Fibroblast of lung (primary cell): ENCODE results near the gene WDHD1. TPM values are rescaled to one million over a fixed set of nuclear protein-coding genes. Genes with fewer than 3 reads are reported as not detected.

ENCODE experiments used
- DNase-seq, 2 donors: peaks; one replicate each; pipeline versions ENCODE4 v3.0.0 to v3.0.0-alpha.2; 2010; ENCODE audit warnings: low read depth in 2 of 2
- H2AFZ ChIP-seq: 2 replicates; pipeline ENCODE4 v1.5.1; 2012; ENCODE audit warnings: low read length, control low read depth, inconsistent platforms
- H3K27ac ChIP-seq: 2 replicates; pipeline ENCODE4 v1.5.1; 2011; ENCODE audit warnings: low read length, control low read depth; ENCODE audit not compliant: insufficient read depth
- H3K27me3 ChIP-seq: 2 replicates; pipeline ENCODE4 v1.5.1; 2011; ENCODE audit warnings: mild to moderate bottlenecking, low read length; ENCODE audit not compliant: control insufficient read depth, insufficient read depth
- H3K36me3 ChIP-seq: 2 replicates; pipeline ENCODE4 v1.5.1; 2011; ENCODE audit warnings: low read length; ENCODE audit not compliant: control insufficient read depth, insufficient read depth
- H3K4me1 ChIP-seq: 2 replicates; pipeline ENCODE4 v1.5.1; 2011; ENCODE audit warnings: low read length; ENCODE audit not compliant: control insufficient read depth, insufficient read depth; ENCODE audit errors: extremely low read depth
- H3K4me2 ChIP-seq: 2 replicates; pipeline ENCODE4 v1.5.1; 2011; ENCODE audit warnings: low read length, control low read depth; ENCODE audit not compliant: insufficient read depth; ENCODE audit errors: extremely low read depth
- H3K4me3 ChIP-seq, 4 experiments: fragments of 200-600 bp in 1 of 4; sonication (generic) in 1 of 4; replicated peaks in 1 of 4; 2 replicates each; pipeline ENCODE4 v1.5.1; 2011 to 2016; ENCODE audit warnings: low read length in 4 of 4, low read depth in 3 of 4, mild to moderate bottlenecking in 3 of 4, control low read depth in 2 of 4, inconsistent platforms in 1 of 4, mixed read lengths in 1 of 4; ENCODE audit not compliant: insufficient read depth in 1 of 4; ENCODE audit errors: control extremely low read depth in 1 of 4
- H3K79me2 ChIP-seq: 2 replicates; pipeline ENCODE4 v1.5.1; 2012; ENCODE audit warnings: mild to moderate bottlenecking, low read length, inconsistent platforms; ENCODE audit not compliant: control insufficient read depth, insufficient read depth
- H3K9ac ChIP-seq: 2 replicates; pipeline ENCODE4 v1.5.1; 2011; ENCODE audit warnings: mild to moderate bottlenecking, low read length, control low read depth; ENCODE audit not compliant: insufficient read depth
- H3K9me3 ChIP-seq: 2 replicates; pipeline ENCODE4 v1.5.1; 2012; ENCODE audit warnings: low read depth, low read length; ENCODE audit not compliant: control insufficient read depth, insufficient read depth
- H4K20me1 ChIP-seq: 2 replicates; pipeline ENCODE4 v1.5.1; 2011; ENCODE audit warnings: low read length; ENCODE audit not compliant: control insufficient read depth, insufficient read depth; ENCODE audit errors: extremely low read depth
- EZH2 ChIP-seq: IDR thresholded peaks from 2 replicates; pipeline ENCODE4 v1.5.1; 2012; ENCODE audit warnings: low read length, control low read depth, mild to moderate bottlenecking; ENCODE audit errors: missing control alignments
- polyA plus RNA-seq, 2 donors: library from polyadenylated mRNA; depleted of rRNA in 1 of 2; stranded (reverse) in 1 of 2; unstranded in 1 of 2; fragments of >200 nt; gene quantifications; 2 replicates each; pipeline ENCODE4 v1.2.1, GENCODE V29; 2011 to 2012; ENCODE audit warnings: missing spikeins in 1 of 2
- total RNA-seq: library from RNA; depleted of rRNA; stranded (reverse); fragments of >200 nt; gene quantifications from 2 replicates; pipeline ENCODE4 v1.2.1, GENCODE V29; 2014
- TF ChIP-seq, protein P1 (sequence below), 2 donors: IDR thresholded peaks in 1 of 2; conservative IDR thresholded peaks in 1 of 2; 1 replicate in 1 of 2; 2 replicates in 1 of 2; pipeline ENCODE4 v1.5.1; 2011 to 2012; ENCODE audit warnings: low read length in 2 of 2, control low read depth in 1 of 2, inconsistent platforms in 1 of 2, low read depth in 1 of 2, mild to moderate bottlenecking in 1 of 2

Gene WDHD1
- total and polyA plus RNA-seq, 2 donors (not counting 1 experiment from before 2014, with no cell fraction given), result 7.3 to 8.6 TPM

DNA sequence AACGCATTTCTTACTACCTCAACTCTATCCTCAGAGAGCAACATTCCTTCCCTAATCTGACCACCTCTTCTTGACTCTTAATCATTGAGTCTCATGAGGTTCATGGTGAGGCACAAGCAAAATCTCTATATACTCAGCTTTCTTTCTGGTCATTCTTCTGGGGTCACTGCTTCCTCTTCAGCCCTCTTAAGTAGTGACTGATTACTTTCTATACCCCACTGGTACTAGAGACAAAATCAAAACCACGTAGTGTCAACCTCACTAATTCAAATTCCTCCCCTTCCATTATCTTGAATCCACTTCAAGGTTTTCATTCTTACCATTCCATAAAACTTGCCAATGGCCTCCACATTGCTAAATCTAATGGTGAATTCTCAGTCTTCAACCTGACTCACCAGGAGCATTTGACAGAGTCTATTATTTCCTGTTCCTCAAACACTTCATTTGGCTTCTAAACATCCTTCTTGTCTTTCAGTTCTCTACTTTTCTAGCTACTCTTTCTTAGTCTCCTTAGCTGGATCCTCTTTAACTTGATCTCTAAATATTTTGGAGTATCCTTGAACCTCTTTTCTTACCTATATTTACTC lies 6.8 kb downstream of the WDHD1 start:
- no peaks in the 10 kb centered on the region for H3K36me3 ChIP-seq
- no peaks in the 10 kb centered on the region for H3K4me1 ChIP-seq
- peak in 1 of 2 donors; percentile 44 for DNase-seq
- no peak overlapping the region for H3K27ac ChIP-seq
- H2AFZ ChIP-seq, result no peak overlapping the region
- H4K20me1 ChIP-seq, result no peaks in the 10 kb centered on the region
- no peak overlapping the region for H3K4me2 ChIP-seq
- no peaks in the 10 kb centered on the region for H3K9me3 ChIP-seq
- H3K4me3 ChIP-seq, result no peak overlapping the region
- peaks cover 5% of the 10 kb centered on the region for H3K79me2 ChIP-seq
- no peaks in the 10 kb centered on the region for H3K27me3 ChIP-seq
- TF ChIP-seq EZH2, result no peak
- TF ChIP-seq, protein P1, sequence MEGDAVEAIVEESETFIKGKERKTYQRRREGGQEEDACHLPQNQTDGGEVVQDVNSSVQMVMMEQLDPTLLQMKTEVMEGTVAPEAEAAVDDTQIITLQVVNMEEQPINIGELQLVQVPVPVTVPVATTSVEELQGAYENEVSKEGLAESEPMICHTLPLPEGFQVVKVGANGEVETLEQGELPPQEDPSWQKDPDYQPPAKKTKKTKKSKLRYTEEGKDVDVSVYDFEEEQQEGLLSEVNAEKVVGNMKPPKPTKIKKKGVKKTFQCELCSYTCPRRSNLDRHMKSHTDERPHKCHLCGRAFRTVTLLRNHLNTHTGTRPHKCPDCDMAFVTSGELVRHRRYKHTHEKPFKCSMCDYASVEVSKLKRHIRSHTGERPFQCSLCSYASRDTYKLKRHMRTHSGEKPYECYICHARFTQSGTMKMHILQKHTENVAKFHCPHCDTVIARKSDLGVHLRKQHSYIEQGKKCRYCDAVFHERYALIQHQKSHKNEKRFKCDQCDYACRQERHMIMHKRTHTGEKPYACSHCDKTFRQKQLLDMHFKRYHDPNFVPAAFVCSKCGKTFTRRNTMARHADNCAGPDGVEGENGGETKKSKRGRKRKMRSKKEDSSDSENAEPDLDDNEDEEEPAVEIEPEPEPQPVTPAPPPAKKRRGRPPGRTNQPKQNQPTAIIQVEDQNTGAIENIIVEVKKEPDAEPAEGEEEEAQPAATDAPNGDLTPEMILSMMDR (conservative IDR thresholded peaks at IDR 0.05 in 1 of 2, IDR thresholded peaks at IDR 0.05 in 1 of 2; ENCODE audit: low read depth in 1 of 2, low read length in 2 of 2), result no peak
- H3K9ac ChIP-seq, result no peak overlapping the region

DNA sequence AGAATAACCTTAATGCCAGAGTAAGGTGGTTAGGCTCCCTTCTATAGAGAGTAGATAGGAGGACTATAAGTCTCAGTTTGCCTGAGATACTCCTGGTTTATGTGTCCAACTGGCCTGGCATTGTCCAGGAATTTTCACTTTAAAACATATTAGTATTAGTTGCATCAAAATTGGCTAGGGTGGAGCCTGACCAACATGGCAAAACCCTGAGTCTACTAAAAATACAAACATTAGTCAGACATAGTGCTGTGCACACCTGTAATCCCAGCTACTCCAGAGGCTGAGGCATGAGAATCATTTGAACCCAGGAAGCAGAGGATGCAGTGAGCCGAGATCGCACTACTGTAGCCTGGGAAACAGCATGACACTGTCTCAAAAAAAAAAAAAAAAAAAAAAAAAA lies 11.9 kb downstream of the WDHD1 start:
- Histone ChIP-seq H2AFZ (no peak overlapping the region), H3K9me3 (no peaks in the 10 kb centered on the region), H3K27ac (no peak overlapping the region), H4K20me1 (no peaks in the 10 kb centered on the region), H3K4me3 (no peak overlapping the region), H3K9ac (no peak overlapping the region), H3K36me3 (no peaks in the 10 kb centered on the region), H3K4me2 (no peak overlapping the region), H3K4me1 (no peaks in the 10 kb centered on the region), H3K27me3 (no peaks in the 10 kb centered on the region), H3K79me2 (no peaks in the 10 kb centered on the region)
- DNase-seq, result no peak
- no peak for TF ChIP-seq EZH2
- TF ChIP-seq, protein P1 (conservative IDR thresholded peaks at IDR 0.05 in 1 of 2, IDR thresholded peaks at IDR 0.05 in 1 of 2; ENCODE audit: low read depth in 1 of 2, low read length in 2 of 2), result no peak

DNA sequence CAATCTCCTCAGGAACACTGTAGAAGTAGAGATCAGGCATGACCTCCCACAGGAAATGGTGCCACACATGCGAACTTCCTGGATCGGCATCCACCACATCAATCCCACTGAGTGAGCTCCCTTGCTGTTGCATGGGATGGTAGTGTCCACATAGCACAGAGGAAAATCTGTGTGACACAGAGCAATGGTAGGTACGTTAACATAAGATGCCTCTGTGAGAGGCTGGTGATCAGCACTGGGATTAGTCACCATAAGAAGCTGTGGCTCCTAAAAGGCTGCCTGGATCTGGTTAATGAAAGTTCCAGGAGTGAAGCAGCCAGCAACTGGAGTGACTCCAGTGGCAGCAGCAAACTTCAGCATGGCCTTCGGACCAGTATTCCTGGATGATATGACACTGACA lies 21.8 kb downstream of the WDHD1 start:
- Histone ChIP-seq H3K27ac (no peak overlapping the region), H3K27me3 (no peaks in the 10 kb centered on the region), H3K4me3 (no peak overlapping the region), H3K79me2 (no peaks in the 10 kb centered on the region), H3K36me3 (no peaks in the 10 kb centered on the region), H3K4me2 (no peak overlapping the region), H3K9me3 (no peaks in the 10 kb centered on the region), H3K4me1 (no peaks in the 10 kb centered on the region), H2AFZ (no peak overlapping the region), H3K9ac (no peak overlapping the region), H4K20me1 (no peaks in the 10 kb centered on the region)
- DNase-seq, result peak in 1 of 2 donors; percentile 30
- TF ChIP-seq, protein P1 (conservative IDR thresholded peaks at IDR 0.05 in 1 of 2, IDR thresholded peaks at IDR 0.05 in 1 of 2; ENCODE audit: low read depth in 1 of 2, low read length in 2 of 2), result no peak
- no peak for TF ChIP-seq EZH2
